Measurements from ENCODE around the gene TMIGD3. TPM values are rescaled to one million over a fixed set of nuclear protein-coding genes. Genes with fewer than 3 reads are reported as not detected.

TMIGD3 gene
- total and polyA plus RNA-seq, 10 donors, result 1.6 to 33.4 (median 10.6) TPM

GRCh38 chr1:111484391-111485026 lies 18.9 kb downstream of the TMIGD3 start:
- Histone ChIP-seq H3K27ac (peak overlapping the region in 2 of 8 donors; percentile 41 to 61), H3K27me3 (replicated peaks in 1 of 7) (no peaks in the 10 kb centered on the region), H3K9me3 (no peaks in the 10 kb centered on the region), H3K4me3 (no peak overlapping the region), H3K4me1 (peaks cover 0 to 74% (median 19%) of the 10 kb centered on the region in 6 donors), H3K36me3 (no peaks in the 10 kb centered on the region)
- intact Hi-C loops (cut with DNase I; ENCODE audit: low total_unique reads), result no loop called here
- no peak for DNase-seq
- TF ChIP-seq CTCF (IDR thresholded peaks at IDR 0.05 in 8 of 11, conservative IDR thresholded peaks at IDR 0.05 in 3 of 11) (no peak), POLR2AphosphoS5 (IDR thresholded peaks at IDR 0.05) (no peak), POLR2A (IDR thresholded peaks at IDR 0.05) (no peak)

- TF ChIP-seq POLR2AphosphoS5 (IDR thresholded peaks at IDR 0.05) (peak in 1 of 3 donors; percentile 5), CTCF (IDR thresholded peaks at IDR 0.05 in 8 of 11, conservative IDR thresholded peaks at IDR 0.05 in 3 of 11) (no peak), POLR2A (IDR thresholded peaks at IDR 0.05) (no peak)
- intact Hi-C loops (cut with DNase I; ENCODE audit: low total_unique reads), result no loop called here
- WGBS, 5 donors, result 51 to 87% (median 63%) methylated on average over 2 of the region's 2 CpGs
These were observed 19.6 kb downstream of the TMIGD3 start for GRCh38 chr1:111483876-111484275.

GRCh38 chr1:111483166-111483565 lies 20.3 kb downstream of the TMIGD3 start:
- intact Hi-C loops (cut with DNase I; ENCODE audit: low total_unique reads), result no loop called here
- Histone ChIP-seq H3K27ac (peak overlapping the region in 1 of 8 donors; percentile 61), H3K36me3 (peaks cover 0 to 8% (median 2%) of the 10 kb centered on the region in 6 donors), H3K9me3 (no peaks in the 10 kb centered on the region), H3K4me3 (no peak overlapping the region), H3K4me1 (peaks cover 0 to 74% (median 24%) of the 10 kb centered on the region in 6 donors), H3K27me3 (replicated peaks in 1 of 7) (no peaks in the 10 kb centered on the region)
- 58 to 97% (median 82%) methylated on average over 3 of the region's 3 CpGs for WGBS, 5 donors
- no peak for TF ChIP-seq CTCF (IDR thresholded peaks at IDR 0.05 in 8 of 11, conservative IDR thresholded peaks at IDR 0.05 in 3 of 11)
- no peak for DNase-seq

More at GRCh38 chr1:111483876-111484275, 19.6 kb downstream of the TMIGD3 start:
- peaks cover 0 to 1% (median 0%) of the 10 kb centered on the region in 6 donors for H3K36me3 ChIP-seq
- no peaks in the 10 kb centered on the region for H3K9me3 ChIP-seq
- no peak for DNase-seq
- H3K27ac ChIP-seq, result peak overlapping the region in 3 of 8 donors; percentile 30 to 61 (median 41)
- H3K4me3 ChIP-seq, result no peak overlapping the region
- peaks cover 0 to 74% (median 20%) of the 10 kb centered on the region in 6 donors for H3K4me1 ChIP-seq
- no peaks in the 10 kb centered on the region for H3K27me3 ChIP-seq (replicated peaks in 1 of 7)

- WGBS, 5 donors, result 41 to 47% (median 44%) methylated on average over 8 of the region's 8 CpGs
- H3K36me3 ChIP-seq, result peaks cover 0 to 19% (median 6%) of the 10 kb centered on the region in 6 donors
- intact Hi-C loops (cut with DNase I; ENCODE audit: low total_unique reads), result no loop called here
- no peaks in the 10 kb centered on the region for H3K9me3 ChIP-seq
- no peaks in the 10 kb centered on the region for H3K27me3 ChIP-seq (replicated peaks in 1 of 7)
- H3K4me1 ChIP-seq, result peaks cover 8 to 75% (median 39%) of the 10 kb centered on the region in 6 donors
- TF ChIP-seq POLR2A (IDR thresholded peaks at IDR 0.05) (peak in 1 of 3 donors; percentile 20), POLR2AphosphoS5 (IDR thresholded peaks at IDR 0.05) (peak in 2 of 3 donors; percentile 63 to 69), CTCF (IDR thresholded peaks at IDR 0.05 in 8 of 11, conservative IDR thresholded peaks at IDR 0.05 in 3 of 11) (peak; percentile 57 to 93 (median 76))
- peak; percentile 93 for DNase-seq
- H3K4me3 ChIP-seq, result no peak overlapping the region
- peak overlapping the region in 4 of 8 donors; percentile 17 to 80 (median 61) for H3K27ac ChIP-seq
These were observed 21.8 kb downstream of the TMIGD3 start for GRCh38 chr1:111481387-111482221.
